Measurements from ENCODE around the gene CRB2.

The CRB2 gene

GRCh38 chr9:123347289-123348060 is 8.5 kb upstream of the CRB2 start:
- DNase-seq (ENCODE audit: low spot score) = no peak

GRCh38 chr9:123348317-123348992 is 7.5 kb upstream of the CRB2 start:
- no peak for DNase-seq (ENCODE audit: low spot score)

- DNase-seq (ENCODE audit: low spot score) = no peak
These were observed 7.0 kb upstream of the CRB2 start for GRCh38 chr9:123349033-123349432.

- peak; percentile 70 for DNase-seq (ENCODE audit: low spot score)
These were observed 6.1 kb upstream of the CRB2 start for GRCh38 chr9:123349691-123350480.

GRCh38 chr9:123350590-123351310 is 5.2 kb upstream of the CRB2 start:
- DNase-seq (ENCODE audit: low spot score) = no peak

GRCh38 chr9:123353041-123353440 is 3.0 kb upstream of the CRB2 start:
- DNase-seq (ENCODE audit: low spot score) = no peak

GRCh38 chr9:123353984-123354591 is 1.9 kb upstream of the CRB2 start:
- DNase-seq (ENCODE audit: low spot score) = peak; percentile 61

GRCh38 chr9:123354806-123355508 is 1.0 kb upstream of the CRB2 start:
- no peak for DNase-seq (ENCODE audit: low spot score)

GRCh38 chr9:123356851-123357742 is 1.1 kb downstream of the CRB2 start:
- no peak for DNase-seq (ENCODE audit: low spot score)

GRCh38 chr9:123357743-123358059 is 1.7 kb downstream of the CRB2 start:
- no peak for DNase-seq (ENCODE audit: low spot score)

- DNase-seq (ENCODE audit: low spot score) = no peak
These were observed 2.3 kb downstream of the CRB2 start for GRCh38 chr9:123358181-123358905.

- DNase-seq (ENCODE audit: low spot score) = no peak
These were observed 3.1 kb downstream of the CRB2 start for GRCh38 chr9:123359106-123359505.

GRCh38 chr9:123359546-123359945 is 3.5 kb downstream of the CRB2 start:
- DNase-seq (ENCODE audit: low spot score) = no peak

GRCh38 chr9:123360161-123361085 is 4.4 kb downstream of the CRB2 start:
- peak; percentile 50 for DNase-seq (ENCODE audit: low spot score)

- DNase-seq (ENCODE audit: low spot score) = no peak
These were observed 5.2 kb downstream of the CRB2 start for GRCh38 chr9:123361086-123361730.

- DNase-seq (ENCODE audit: low spot score) = no peak
These were observed 5.9 kb downstream of the CRB2 start for GRCh38 chr9:123361731-123362510.

- DNase-seq (ENCODE audit: low spot score) = no peak
These were observed 6.9 kb downstream of the CRB2 start for GRCh38 chr9:123362856-123363255.

Measured in cerebellar cortex (tissue), 1 donor.